Measurements from ENCODE around the gene EDARADD.
"Not testable (repeated sequence)": the region's sequence is repeated elsewhere in the genome, so short reads cannot be mapped to it uniquely, and the experiment has no call there.

The EDARADD gene

GRCh38 chr1:236393681-236394481 is at the start of gene EDARADD:
TSS of gene EDARADD (plus strand) at chr1:236394286. CDS start at chr1:236394445, 159 bp downstream.
- no peak for DNase-seq

GRCh38 chr1:236345728-236346127 is 48.4 kb upstream of the EDARADD start:
- DNase-seq, result no peak

GRCh38 chr1:236348071-236348470 is 46.0 kb upstream of the EDARADD start:
- no peak for DNase-seq

- DNase-seq, result no peak
Measured at GRCh38 chr1:236350308-236350707, 43.8 kb upstream of the EDARADD start.

DNA sequence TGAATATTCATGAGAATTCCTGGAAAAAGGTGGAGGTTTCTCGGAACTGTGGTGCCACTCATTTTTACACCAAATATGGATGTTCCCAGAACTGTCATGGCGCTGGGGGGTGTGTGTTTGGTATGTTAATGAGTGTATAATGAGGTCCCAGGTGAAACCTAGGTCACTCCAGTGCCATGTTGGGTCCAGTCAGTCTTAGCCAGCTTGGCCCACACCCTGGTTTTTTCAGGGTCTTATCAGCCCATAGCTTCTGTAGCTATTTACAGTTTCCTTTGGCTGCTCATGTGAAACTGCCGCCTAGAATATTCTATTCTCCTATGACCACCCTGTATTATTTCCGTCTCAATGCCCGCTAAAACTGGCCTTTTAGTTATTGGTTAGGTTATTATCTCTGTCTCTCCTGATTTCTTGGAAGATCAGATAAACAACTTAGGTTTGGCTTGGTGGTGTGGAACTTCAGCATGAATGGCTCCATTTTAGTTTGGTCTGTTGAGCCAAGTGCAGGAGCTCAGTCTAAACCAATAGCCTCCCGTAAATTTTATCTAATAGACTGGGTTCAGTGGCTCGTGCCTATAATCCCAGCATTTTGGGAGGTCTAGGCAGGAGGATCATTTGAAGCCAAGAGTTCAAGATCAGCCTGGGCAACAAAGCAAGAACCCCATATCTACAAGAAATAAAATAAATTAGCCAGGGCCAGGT is 42.1 kb upstream of the EDARADD start:
- DNase-seq, result no peak

DNA sequence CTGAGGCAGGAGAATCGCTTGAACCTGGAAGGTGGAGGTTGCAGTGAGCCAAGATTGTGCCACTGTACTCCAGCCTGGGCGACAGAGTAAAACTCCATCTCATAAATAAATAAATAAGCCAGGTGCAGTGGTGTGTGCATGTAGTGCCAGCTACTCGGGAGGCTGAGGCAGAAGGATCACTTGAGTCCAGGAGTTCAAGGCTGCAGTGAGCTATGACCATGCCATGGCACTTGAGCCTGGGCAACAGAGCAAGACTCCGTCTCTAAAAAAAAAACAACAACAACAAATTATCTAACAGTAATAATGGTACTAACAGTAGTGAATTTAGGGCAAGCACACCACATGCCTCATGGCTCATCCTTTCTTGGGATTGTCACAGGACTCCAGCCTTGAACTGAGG is 41.3 kb upstream of the EDARADD start:
- not testable (repeated sequence) for DNase-seq

DNA sequence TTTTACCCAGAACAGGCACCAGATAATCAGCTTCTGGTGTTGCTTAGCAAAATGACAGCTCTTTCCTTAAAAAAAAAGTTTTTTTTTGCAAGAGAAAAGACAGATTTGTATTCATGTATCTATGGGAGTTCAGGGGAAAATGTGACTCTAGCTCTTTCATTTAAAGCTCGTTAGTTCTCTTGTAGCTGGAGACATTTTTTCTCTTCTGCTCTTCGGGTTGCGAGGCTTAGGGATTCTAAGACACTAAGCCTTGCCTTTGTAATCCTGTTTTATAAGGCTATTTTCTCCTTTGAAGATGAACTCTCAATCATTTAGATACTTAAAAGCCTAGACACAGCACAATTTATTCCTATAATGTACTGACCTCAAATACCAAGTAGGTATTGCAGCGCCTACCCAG is 40.3 kb upstream of the EDARADD start:
- no peak for DNase-seq

GRCh38 chr1:236354330-236355147 is 39.5 kb upstream of the EDARADD start:
- no peak for DNase-seq

GRCh38 chr1:236356141-236356540 is 37.9 kb upstream of the EDARADD start:
- no peak for DNase-seq

GRCh38 chr1:236361909-236362590 is 32.0 kb upstream of the EDARADD start:
- no peak for DNase-seq

DNA sequence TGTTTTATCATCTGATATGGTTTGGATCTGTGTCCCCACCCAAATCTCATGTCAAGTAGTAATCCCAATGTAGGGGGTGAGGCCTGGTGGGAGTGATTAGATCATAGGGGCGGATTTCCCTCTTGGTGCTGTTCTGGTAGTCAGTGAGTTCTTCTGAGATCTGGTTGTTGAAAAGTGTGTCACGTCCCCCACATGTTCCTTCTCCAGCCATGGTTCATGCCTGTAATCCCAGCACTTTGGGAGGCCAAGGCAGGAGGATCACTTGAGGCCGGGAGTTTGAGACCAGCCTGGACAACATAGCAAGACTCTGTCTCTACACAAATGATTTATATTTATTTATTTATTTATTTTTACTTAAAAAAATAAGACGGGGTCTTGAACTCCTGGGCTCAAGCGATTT is 30.8 kb upstream of the EDARADD start:
- DNase-seq, result no peak

- no peak for DNase-seq
Measured at GRCh38 chr1:236365999-236366570, 28.0 kb upstream of the EDARADD start.

DNA sequence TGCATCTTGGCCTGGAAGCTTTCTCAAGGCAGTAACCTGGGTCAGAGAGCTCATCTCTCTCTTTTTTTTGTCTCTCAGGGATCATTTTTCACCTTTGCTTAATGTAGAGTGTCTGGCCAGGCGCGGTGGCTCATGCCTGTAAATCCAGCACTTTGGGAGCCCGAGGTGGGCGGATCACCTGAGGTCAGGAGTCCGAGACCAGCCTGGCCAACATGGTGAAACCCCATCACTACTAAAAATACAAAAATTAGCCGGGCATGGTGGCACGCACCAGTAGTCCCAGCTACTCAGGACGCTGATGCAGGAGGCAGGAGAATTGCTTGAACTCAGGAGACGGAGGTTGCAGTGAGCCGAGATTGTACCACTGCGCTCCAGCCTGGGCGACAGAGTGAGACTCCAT is 27.4 kb upstream of the EDARADD start:
- DNase-seq, result not testable (repeated sequence)

GRCh38 chr1:236370420-236370819 is 23.7 kb upstream of the EDARADD start:
- no peak for DNase-seq

- no peak for DNase-seq
Measured at GRCh38 chr1:236371083-236371482, 23.0 kb upstream of the EDARADD start.

GRCh38 chr1:236377832-236378535 is 16.1 kb upstream of the EDARADD start:
- DNase-seq, result no peak

- no peak for DNase-seq
Measured at GRCh38 chr1:236381565-236382158, 12.4 kb upstream of the EDARADD start.

DNA sequence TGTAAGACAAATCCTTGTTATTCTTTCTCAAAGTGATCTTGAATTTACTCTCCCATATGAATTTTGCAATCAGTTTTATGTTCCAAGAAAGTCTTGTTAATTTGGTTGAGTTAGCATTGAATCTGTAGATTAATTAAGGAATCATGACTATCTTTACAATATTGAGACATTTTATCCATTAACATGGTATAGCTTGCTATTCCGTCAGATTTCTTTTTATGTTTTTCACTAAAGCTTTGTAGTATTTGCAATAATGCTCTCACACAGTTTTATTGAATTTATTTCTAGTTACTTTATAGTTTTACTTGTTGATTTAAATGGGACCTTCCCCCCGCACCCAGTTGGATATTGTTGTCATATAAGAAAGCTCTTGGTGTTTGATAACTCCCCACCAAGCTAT is 5.8 kb upstream of the EDARADD start:
- no peak for DNase-seq

DNA sequence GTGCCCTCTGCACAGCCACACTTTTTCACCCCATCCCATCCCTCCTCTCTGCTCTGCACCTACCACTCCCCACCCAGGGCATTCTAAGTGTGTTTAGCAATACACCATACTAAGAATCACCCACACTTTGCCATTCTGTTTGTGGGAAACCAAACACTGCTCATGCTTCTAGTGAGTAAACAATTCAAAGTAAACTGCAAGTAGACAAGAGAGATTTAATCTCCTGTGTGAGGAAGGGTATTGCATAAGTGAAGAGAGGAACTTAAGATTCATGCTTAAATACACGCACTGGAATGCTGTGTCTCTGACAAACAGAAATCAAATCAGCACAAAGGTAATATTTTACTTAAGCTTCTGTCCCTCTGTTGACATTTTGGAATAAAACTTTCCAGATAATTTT is 4.8 kb upstream of the EDARADD start:
- DNase-seq, result no peak

DNA sequence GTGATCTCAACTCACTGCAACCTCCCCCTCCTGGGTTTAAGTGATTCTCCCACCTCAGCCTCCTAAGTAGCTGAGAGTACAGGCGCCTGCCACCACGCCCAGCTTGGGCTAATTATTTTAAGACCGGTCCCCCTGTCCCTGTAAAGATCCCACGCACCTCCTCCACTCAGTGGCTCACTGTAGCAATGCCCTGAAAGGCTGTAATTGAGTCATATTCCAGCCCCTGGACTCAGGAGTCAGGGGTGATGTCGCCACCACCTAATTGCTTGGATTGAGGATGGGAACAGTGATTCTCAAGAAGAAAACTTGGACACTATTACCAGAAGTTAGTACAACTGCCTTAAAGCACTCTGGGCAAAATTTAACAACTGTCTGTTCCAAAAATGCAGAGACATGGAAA is 3.1 kb upstream of the EDARADD start:
- no peak for DNase-seq

- DNase-seq, result no peak
Measured at GRCh38 chr1:236392182-236392581, 1.9 kb upstream of the EDARADD start.

Measured in C1 segment of cervical spinal cord (tissue), 14 donors.